GM19023 (cell line): ENCODE measurements around the gene CTSA.
A peak's percentile ranks its signal among the peaks of the same experiment; 100 is the strongest.

Source experiments
- ATAC-seq: cut with Tn5 transposase; IDR thresholded peaks from one replicate; pipeline ENCODE4 v1.9.1; 2021; ENCODE audit warnings: mild to moderate bottlenecking, moderate library complexity; ENCODE audit not compliant: unreplicated experiment

CTSA gene

DNA sequence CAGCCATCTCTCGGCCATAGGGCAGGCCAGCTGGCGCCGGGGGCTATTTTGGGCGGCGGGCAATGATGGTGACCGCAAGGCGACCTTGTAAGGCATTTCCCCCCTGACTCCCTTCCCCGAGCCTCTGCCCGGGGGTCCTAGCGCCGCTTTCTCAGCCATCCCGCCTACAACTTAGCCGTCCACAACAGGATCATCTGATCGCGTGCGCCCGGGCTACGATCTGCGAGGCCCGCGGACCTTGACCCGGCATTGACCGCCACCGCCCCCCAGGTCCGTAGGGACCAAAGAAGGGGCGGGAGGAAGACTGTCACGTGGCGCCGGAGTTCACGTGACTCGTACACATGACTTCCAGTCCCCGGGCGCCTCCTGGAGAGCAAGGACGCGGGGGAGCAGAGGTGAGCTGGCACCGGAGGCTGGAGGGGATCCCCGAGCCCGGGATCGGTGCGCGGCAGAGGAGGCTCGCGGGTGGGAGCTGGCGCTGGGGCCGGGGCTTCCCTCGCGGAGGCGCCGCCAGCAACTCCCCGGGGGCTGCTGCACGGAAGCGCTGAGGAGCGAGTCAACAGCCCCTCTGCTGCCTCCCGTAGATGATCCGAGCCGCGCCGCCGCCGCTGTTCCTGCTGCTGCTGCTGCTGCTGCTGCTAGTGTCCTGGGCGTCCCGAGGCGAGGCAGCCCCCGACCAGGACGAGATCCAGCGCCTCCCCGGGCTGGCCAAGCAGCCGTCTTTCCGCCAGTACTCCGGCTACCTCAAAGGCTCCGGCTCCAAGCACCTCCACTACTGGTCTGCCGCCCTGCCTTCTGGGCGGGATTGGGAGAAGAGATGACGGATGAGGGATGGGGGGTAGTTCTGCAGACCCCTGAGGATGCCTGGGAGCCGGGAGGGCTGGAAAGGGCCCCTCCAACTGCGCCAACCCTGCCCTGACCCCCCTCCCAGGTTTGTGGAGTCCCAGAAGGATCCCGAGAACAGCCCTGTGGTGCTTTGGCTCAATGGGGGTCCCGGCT is at the start of gene CTSA, which contains the start of gene NEURL2:
Gene CTSA, plus strand, starts transcription at position 351 of the 999 bp plus-strand sequence. Its CDS starts 234 bp downstream, at position 585.
Gene NEURL2, minus strand, starts transcription at position 224 of the 999 bp plus-strand sequence. Its CDS starts 217 bp downstream, at position 7.
- peak; percentile 76 for ATAC-seq

- ATAC-seq = no peak
Observed at GRCh38 chr20:45841407-45842129, 49.6 kb upstream of the CTSA start.

GRCh38 chr20:45842169-45842812 is 48.8 kb upstream of the CTSA start:
- no peak for ATAC-seq

DNA sequence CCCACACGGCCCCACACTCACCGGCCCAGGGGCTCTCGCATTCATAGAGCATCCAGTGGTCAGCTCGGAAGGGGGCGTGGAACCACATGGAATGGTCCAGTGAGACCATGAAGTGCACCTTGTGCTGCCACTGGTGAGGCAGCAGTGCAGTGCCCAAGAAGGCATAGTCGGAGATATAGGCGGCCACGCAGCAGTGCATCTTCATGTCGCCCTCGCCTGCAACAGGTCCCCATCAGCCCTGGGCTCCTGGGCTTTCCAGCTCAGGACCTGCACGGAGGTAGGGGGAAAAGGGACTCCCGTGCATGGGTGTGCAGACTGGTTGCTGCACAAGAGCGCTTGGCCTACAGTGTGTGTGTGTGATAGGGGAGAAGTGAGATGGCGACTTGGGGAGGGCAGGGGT is 47.6 kb upstream of the CTSA start:
- no peak for ATAC-seq

GRCh38 chr20:45845452-45845851 is 45.7 kb upstream of the CTSA start:
- no peak for ATAC-seq

GRCh38 chr20:45848421-45848820 is 42.7 kb upstream of the CTSA start:
- no peak for ATAC-seq

- no peak for ATAC-seq
Observed at GRCh38 chr20:45848969-45849582, 42.1 kb upstream of the CTSA start.

DNA sequence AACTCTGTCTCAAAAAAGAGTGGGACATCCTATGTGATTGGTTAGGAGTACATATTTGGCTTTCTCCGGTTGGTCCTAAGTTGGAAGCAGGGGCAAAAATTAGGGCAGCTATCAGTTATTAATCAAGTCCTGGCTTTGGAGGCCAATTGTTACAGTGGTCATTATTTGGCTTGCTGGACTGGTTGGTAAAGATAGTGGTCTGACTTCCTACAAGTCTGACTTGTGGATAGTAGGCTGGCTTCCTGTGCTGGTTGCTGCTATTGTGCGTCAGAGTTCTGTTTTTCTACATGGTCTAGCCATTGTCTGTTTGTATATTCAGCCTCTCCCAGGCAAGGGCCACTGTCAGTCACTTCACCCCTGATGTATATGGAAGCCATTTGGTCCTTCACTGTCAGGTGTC is 40.9 kb upstream of the CTSA start:
- no peak for ATAC-seq

DNA sequence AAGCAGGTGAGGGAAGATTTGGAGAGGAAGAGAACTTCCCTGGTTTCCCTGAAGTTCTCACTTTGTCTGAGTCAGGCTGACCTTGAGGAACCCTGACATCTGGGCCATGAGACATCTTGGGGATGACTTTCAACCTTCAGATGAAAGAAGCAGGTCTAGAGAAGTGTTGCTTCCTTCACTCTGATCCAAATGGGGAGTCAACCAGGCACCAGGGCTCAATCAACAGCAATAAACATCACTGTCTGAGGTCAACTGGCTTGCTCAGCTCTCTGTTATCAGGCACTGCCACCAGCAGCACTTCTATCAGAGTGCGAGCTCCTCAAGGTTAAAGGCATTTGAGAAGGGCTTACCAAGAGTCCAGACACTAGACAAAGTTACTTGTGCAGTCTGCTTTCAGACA is 40.2 kb upstream of the CTSA start:
- ATAC-seq = no peak

DNA sequence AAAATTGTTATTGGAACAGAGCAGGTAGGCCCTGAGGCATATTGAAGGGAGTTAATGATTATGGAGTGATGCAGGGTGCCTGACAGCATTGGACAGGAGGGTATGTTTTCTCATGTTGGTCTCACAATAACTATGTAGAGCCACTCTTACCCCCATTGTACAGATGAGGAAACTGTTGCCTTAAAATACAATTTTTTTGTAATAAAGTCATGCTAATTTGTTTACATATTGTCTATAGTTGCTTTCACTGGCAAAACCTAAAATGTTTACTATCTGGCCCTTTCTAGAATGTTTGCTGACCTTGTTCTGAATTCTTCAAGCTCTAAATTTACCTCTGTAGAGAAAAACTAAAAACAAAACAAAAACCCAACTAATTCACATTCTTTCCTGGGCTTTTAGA is 39.6 kb upstream of the CTSA start:
- ATAC-seq = no peak

DNA sequence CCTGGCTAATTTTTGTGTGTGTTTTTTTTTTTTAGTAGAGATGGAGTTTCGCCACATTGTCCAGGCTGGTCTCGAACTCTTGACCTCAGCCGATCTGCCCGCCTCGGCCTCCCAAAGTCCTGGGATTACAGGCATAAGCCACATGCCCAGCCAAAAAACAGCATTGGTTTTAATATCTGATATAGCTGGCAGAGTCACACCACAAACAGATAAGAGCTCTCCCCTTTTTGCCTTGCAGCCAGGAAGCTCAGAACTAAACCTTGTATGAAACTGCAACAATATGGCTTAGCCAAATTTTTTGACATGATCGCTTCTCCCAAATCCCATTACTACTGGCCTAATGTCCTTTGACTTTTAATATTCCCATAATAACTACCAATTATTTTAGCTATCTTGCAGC is 38.8 kb upstream of the CTSA start:
- ATAC-seq = no peak

DNA sequence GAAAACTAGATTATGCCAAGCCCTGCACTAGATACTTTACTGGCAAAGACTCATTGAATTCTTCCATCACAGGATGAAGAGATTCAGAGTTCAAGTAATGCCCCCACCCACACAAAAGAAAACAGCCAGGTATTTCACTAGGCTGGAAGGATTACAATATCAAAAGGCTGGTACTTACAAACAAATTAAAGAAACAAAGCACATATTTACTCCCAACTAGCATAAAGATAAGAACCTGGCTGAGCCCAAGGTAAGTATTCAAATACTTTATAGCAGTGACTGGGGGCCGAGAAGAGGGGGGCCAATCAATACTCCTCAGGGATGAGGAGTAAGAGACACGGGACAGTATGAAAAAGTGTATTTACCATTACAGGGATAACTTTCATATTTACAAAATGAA is 37.7 kb upstream of the CTSA start:
- no peak for ATAC-seq

DNA sequence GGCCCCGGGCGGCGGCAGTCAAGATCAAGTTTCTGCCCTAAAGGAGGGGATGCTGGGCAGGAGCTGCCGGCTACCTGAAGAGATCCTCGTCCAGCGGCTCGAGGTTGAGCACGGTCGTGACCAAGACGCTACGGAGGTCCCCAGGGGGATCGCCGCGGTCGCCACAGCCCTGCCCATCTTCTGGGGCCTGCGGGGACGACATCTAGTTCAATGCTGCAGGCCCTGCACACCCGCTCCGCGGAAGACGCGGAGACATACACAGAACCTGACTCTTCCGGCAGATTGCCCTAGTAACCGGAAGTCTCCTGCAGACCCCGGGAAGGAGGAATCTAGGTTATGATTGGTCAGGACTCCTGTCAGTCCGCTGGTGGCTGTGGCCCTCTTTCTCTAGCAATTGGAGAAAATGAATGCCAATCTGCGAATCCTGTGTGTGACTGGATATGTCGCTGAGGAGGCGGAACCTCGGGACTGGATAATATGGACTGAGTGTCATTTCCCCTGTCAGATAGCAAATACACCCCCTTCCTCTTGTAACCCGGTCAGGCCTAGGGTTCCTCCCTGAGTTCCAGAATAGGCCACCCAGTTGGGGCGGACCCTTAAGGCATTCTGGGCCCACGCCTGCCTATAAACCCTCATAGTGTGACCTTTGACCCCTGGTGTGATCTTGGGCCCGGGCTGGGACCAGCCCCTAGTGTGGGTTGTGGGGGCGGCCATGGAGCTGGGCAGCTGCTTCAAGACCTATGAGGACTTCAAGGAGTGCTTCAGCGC is 33.8 kb upstream of the CTSA start, which contains the start of the genes ACOT8 and ZSWIM3:
Gene ACOT8, minus strand, starts transcription at position 279 of the 768 bp plus-strand sequence. Its CDS starts 77 bp downstream, at position 202.
Gene ZSWIM3, plus strand, starts transcription at position 501 of the 768 bp plus-strand sequence. Its CDS starts 212 bp downstream, at position 713.
- ATAC-seq = peak; percentile 94

GRCh38 chr20:45857882-45858216 is 33.3 kb upstream of the CTSA start:
- peak; percentile 15 for ATAC-seq

- no peak for ATAC-seq
Observed at GRCh38 chr20:45859916-45860315, 31.2 kb upstream of the CTSA start.

DNA sequence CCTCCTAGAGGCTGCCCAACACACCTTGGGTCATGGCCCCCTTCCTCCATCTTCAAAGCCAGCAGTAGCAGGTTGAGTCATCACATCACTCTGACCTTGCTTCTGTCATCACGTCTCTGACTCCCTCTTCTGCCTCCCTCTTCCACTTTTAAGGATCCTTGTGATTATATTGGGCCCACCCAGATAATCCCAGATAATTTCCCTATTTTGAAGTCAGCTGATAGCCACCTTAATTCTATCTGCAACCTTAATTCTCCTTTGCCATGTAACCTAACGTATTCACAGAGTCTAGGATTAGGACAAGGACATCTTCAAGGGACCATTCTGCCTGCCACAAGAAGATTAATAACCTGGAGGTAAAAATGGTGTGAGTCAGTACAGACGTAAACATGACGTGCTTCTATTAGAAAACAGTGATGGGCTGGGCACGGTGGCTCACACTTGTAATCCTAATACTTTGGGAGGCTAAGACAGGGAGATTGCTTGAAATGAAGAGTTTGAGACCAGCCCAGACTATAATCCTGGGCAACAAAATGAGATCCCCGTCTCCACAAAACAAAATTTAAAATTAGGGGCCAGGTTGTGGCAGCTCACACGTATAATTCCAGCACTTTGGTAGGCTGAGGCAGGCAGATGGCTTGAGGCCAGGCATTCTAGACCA is 30.4 kb upstream of the CTSA start:
- ATAC-seq = no peak

GRCh38 chr20:45861221-45862075 is 29.7 kb upstream of the CTSA start:
- no peak for ATAC-seq
